Subcutaneous abdominal adipose tissue (tissue), 5 donors: ENCODE results near the gene LGR4.
"Not testable (repeated sequence)": the region's sequence is repeated elsewhere in the genome, so short reads cannot be mapped to it uniquely, and the experiment has no call there.

Source experiments
- H3K27ac ChIP-seq: one replicate; pipeline ENCODE4 v1.7.0; 2013; ENCODE audit warnings: low read depth, mild to moderate bottlenecking, inconsistent platforms, low read length, moderate library complexity
- H3K27me3 ChIP-seq, 5 donors: one replicate each; pipeline ENCODE4 v1.7.0; 2013; ENCODE audit warnings: low read length in 5 of 5, inconsistent platforms in 1 of 5; ENCODE audit not compliant: control insufficient read depth in 5 of 5, insufficient read depth in 4 of 5
- H3K36me3 ChIP-seq, 5 donors: one replicate each; pipeline ENCODE4 v1.7.0; 2013; ENCODE audit warnings: low read length in 5 of 5; ENCODE audit not compliant: control insufficient read depth in 5 of 5, insufficient read depth in 5 of 5
- H3K4me1 ChIP-seq, 5 donors: one replicate each; pipeline ENCODE4 v1.7.0; 2013; ENCODE audit warnings: low read length in 5 of 5, mild to moderate bottlenecking in 3 of 5, moderate library complexity in 1 of 5; ENCODE audit not compliant: control insufficient read depth in 5 of 5, insufficient read depth in 5 of 5
- H3K4me3 ChIP-seq, 5 donors: one replicate each; pipeline ENCODE4 v1.7.0; 2013; ENCODE audit warnings: low read length in 5 of 5, low read depth in 1 of 5
- H3K9ac ChIP-seq, 5 donors: one replicate each; pipeline ENCODE4 v1.7.0; 2013; ENCODE audit warnings: low read length in 5 of 5, mild to moderate bottlenecking in 4 of 5, moderate library complexity in 3 of 5
- H3K9me3 ChIP-seq, 5 donors: one replicate each; pipeline ENCODE4 v1.7.0; 2013; ENCODE audit warnings: low read length in 5 of 5; ENCODE audit not compliant: control insufficient read depth in 5 of 5
- donor health status: healthy.
- donor health status: healthy.
- donor health status: healthy.
- donor health status: healthy.
- donor health status: healthy.

LGR4 gene

GRCh38 chr11:27322196-27322595 is 150.4 kb downstream of the LGR4 start:
- H3K9ac ChIP-seq, H3K27me3 ChIP-seq, H3K4me3 ChIP-seq, H3K9me3 ChIP-seq, H3K27ac ChIP-seq, H3K36me3 ChIP-seq, H3K4me1 ChIP-seq: not testable (repeated sequence)

GRCh38 chr11:27321340-27321739 is 151.2 kb downstream of the LGR4 start:
- not testable (repeated sequence) for H3K27ac ChIP-seq, H3K9ac ChIP-seq, H3K4me3 ChIP-seq, H3K4me1 ChIP-seq, H3K9me3 ChIP-seq, H3K36me3 ChIP-seq, H3K27me3 ChIP-seq

- no peaks in the 10 kb centered on the region for H3K9me3 ChIP-seq
- no peak overlapping the region for H3K9ac ChIP-seq
- H3K27me3 ChIP-seq = no peaks in the 10 kb centered on the region
- H3K36me3 ChIP-seq = no peaks in the 10 kb centered on the region
- H3K4me3 ChIP-seq = no peak overlapping the region
- H3K4me1 ChIP-seq = no peaks in the 10 kb centered on the region
- no peak overlapping the region for H3K27ac ChIP-seq
These were observed 153.5 kb downstream of the LGR4 start for GRCh38 chr11:27319072-27319471.

GRCh38 chr11:27317751-27318150 is 154.8 kb downstream of the LGR4 start:
- Histone ChIP-seq H3K27me3 (no peaks in the 10 kb centered on the region), H3K4me1 (no peaks in the 10 kb centered on the region), H3K36me3 (no peaks in the 10 kb centered on the region), H3K4me3 (no peak overlapping the region), H3K9ac (no peak overlapping the region), H3K27ac (no peak overlapping the region), H3K9me3 (no peaks in the 10 kb centered on the region)
